Activated T-cell treated with anti-CD3 and anti-CD28 coated beads, Interleukin-2, amount 50 U/mL, for 1 hour (primary cell): Measurements from ENCODE around the gene NKAIN4.

Experiments used
- DNase-seq: peaks from one replicate; pipeline ENCODE4 v3.0.0-alpha.2; 2020

The NKAIN4 gene

DNA sequence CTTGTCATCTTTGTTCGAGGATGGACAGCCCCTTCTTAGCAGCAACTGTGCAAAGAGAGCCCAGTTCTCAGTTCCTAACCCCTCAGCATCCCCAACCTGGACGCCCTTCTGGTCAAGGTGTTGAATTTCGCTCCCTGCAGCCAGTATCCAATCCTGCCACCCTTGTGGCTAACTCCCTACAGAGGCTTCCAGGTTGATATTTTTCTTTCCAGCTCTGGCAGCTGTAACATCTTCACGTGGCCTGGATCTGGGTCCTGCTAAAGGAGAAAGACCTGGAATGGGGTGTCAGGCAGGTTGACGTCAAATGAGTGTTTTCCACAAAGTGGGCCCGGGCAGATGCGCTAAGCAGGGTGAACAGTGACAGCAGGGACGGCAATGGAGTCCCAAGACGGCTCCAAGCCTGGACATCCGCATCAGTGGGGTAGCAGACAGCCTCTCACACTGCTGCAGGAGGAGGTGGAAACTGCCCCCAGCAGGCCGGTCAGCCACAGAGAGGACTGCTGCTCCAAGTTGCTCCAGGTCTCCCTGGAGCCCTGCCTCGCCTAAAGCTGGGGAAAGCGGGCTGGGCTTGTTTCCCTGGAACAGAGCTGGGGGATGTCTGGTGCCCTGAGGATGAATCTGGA is 37.3 kb downstream of the NKAIN4 start:
- DNase-seq = no peak

DNA sequence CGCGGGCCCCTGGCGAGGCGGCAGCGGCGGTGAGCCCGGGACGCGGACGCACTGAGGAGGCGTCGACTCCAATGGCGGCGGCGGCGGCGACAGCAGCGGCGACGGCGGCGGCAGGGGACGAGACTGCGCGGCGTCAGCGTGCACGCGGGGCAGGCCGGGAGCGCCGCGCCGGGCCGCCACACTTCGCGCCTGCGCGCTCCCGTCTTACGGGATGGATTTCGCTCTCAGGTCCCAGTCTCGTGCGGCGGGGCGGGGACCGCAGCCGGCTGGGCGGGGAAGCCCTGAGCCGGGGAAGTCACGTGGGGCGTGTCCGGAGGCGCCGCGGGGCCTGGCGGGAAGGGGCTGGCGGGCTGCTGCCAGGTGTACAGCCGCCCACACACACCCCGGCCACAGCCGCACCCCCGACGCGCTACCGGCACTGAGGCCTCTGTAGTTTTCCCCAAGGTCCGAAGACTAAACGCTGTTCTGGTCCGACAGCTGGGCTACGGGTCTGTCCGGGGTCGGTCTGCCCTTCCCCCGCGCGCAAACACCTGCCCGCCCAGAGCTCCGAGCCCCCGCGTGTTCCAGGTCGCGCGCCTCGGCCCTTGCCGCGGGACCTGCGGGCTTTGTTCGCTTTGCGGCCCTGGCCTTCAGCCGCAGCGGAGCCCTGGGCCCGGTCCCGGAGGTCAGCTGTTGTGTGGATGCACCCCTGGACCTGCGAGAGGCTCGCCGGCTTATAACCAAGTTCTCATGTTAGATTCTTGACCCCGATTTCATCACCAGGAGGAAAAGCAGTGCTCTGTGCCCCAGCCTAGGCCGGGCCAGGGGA is 38.0 kb downstream of the NKAIN4 start, which contains the start of gene YTHDF1:
Gene YTHDF1, minus strand, starts transcription at position 91 of the 808 bp plus-strand sequence. CDS start 239 bp downstream, outside the sequence.
- peak; percentile 95 for DNase-seq

GRCh38 chr20:63215101-63216040 is 38.9 kb downstream of the NKAIN4 start:
- DNase-seq = no peak

DNA sequence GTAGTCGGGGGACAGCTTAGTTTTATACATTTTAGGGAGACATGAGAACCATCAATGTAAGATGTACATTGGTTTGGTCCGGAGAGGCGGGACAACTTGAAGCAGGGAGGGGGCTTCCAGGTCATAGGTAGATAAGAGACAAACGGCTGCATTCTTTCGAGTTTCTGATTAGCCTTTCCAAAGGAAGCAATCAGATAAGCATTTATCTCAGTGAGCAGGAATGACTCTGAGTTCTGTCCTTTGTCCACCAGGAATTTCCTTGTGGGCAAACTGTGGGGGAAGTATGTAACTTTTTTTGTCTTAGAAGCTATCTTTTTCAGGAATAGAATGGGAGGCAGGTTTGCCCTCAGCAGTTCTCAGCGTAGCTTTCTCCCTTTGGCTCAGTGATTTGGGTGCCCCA is 39.7 kb downstream of the NKAIN4 start:
- DNase-seq = no peak

DNA sequence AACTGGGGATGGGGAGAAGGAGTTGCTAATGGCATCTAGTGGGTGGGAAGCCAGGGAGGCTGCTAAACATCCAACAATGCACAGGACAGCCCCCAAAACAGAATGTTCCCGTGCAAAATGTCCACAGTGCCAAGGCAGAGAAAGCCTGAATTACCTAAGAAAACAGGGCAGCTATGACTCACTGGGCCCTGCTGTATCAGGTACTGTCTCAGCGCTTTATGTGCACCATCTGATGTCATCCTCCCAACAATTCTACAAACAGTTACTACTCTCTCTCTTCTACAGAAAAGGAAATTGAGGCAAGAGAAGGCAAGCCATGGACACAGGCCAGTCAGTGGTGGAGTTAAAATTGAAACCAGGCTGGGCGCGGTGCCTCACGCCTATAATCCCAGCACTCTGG is 41.5 kb downstream of the NKAIN4 start:
- DNase-seq = no peak

- no peak for DNase-seq
Measured at GRCh38 chr20:63212393-63212730, 41.9 kb downstream of the NKAIN4 start.

DNA sequence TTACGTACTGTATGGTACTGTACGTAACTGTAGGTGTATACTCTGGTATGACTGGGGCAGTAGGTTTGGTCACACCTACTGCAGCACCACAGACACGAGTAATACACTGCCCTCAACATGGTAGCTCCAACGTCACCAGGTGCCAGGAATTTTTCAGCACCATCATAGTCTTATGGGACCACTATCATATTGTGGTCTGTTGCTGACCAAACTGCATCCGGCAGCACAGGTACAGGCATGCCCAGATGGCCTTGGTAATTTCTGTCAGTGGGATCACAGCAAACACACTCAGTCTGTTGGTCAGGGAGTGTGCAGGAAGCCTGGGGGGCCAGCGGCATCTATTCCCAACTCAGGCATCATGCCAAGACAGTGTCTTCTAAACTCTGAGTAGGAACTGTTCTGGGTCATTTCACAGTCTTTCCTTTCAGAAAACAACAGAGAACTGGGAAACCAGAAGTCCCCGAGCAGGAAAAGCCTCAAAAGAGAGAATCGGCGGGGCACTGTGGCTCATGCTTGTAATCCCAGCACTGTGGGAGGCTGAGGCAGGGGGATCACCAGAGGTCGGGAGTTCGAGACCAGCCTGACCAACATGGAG is 44.2 kb downstream of the NKAIN4 start:
- DNase-seq = no peak

- DNase-seq = no peak
Measured at GRCh38 chr20:63208346-63208909, 45.8 kb downstream of the NKAIN4 start.

- no peak for DNase-seq
Measured at GRCh38 chr20:63206878-63207277, 47.4 kb downstream of the NKAIN4 start.

DNA sequence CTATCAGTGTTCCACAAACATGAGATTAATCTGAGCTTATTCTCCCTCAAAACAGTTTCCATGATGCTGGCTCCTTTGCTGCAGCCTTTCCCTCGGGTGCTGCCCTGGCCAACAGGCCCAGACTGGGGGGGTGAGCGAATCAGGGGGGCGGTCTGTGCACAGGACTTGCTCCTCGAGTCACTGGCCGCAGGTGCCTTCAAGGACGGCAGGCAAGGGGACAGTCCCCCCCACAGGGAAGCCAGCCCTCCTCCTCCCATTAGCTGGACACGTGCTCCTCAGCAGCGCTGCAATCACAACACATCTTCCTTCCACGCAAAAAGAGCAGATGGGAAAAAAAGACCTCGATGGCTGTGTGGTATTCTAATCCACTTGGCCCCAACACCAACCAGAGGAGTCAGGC is 48.4 kb downstream of the NKAIN4 start:
- no peak for DNase-seq

GRCh38 chr20:63204362-63204761 is 49.9 kb downstream of the NKAIN4 start:
- DNase-seq = no peak

DNA sequence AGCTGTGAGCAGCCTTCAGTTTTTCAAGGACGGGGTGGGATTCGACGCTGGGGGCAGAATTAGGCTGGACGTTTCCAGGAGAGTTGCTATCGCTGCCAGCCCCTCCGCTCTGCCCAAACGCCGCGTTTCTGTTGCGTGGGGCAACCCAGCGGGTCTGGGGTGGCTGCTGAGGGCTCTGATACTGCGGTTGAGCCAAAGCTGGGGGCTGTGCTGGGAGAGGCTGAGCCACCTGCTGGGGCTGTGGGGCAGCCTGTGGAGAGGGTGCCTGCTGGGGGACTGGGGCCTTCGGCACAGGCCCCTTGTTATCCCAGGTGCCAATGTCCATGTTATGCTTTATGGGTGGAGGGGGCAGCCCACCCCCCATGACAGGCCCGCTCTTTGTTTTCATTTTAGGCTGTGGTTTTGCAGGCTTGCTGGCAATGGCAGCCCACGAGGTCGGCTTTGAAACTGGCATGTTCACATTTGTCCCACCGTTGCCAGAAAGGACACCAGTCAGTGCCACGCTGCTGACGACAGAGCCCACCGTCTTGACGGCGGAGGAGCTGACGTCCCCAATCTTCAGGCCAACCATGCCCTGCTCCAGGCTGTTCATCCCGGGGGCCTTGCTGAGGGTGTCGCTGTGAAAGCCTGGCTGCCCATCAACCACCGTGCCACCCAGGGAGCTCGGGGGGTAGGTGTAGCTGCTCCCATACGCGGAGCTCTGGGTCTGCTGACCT is 51.3 kb downstream of the NKAIN4 start:
- no peak for DNase-seq

DNA sequence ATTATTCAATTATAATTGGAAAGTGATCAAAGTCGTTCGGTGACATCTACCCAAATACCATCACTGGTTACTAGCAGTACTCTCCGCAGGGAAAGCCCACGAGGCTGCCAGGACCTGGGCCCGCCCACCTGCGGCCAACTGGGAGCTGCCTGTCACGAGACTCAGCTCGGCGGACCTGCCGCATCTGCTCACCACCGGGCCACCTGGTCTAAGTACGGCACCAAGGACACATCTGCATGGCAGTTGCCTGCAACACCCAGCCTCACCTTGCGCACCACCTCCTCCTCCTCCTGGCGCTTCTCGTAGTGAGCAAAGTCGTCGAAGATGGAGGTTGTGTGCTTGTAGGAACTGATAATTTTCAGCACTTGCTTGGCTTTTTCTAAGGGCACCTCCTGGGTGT is 52.2 kb downstream of the NKAIN4 start:
- DNase-seq = no peak

- DNase-seq = no peak
Measured at GRCh38 chr20:63198606-63199005, 55.7 kb downstream of the NKAIN4 start.

GRCh38 chr20:63196768-63197470 is 57.3 kb downstream of the NKAIN4 start:
- DNase-seq = no peak

DNA sequence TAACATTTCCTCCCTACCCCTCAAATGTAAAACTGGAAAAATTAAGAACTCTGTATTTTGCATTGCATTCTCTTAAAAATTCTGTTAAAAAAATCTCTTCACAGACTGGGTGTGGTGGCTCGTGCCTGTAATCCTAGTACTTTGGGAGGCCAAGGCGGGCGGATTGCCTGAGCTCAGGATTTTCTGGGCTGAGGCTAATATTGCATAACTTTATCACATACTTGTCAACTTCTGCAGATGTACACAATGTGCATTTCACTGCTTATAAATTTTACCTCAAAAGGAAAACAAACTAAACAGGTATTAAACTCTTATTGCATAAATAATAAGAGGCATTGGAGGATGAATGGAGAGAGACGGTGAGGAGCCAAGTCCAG is 59.5 kb downstream of the NKAIN4 start:
- no peak for DNase-seq

GRCh38 chr20:63194007-63194796 is 60.1 kb downstream of the NKAIN4 start:
- no peak for DNase-seq

DNA sequence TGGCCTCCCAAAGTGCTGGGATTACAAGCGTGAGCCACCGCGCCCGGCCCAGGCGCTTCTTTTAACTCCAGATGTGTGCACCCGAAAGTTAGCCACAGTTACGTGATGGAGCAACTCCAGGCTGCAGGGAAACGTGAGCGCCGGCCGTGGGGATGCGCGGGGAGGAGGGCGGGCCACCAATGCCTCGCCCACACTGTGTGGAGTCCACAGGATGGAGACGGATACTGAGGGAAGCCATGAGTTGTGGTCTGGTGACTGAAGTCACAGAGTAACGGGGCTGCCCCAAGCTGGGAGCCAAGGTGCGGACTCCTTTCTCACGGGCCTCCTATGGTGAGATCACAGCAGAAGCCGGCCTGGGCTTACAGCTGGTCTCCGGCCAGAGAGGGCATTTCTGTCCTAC is 61.5 kb downstream of the NKAIN4 start:
- DNase-seq = no peak

DNA sequence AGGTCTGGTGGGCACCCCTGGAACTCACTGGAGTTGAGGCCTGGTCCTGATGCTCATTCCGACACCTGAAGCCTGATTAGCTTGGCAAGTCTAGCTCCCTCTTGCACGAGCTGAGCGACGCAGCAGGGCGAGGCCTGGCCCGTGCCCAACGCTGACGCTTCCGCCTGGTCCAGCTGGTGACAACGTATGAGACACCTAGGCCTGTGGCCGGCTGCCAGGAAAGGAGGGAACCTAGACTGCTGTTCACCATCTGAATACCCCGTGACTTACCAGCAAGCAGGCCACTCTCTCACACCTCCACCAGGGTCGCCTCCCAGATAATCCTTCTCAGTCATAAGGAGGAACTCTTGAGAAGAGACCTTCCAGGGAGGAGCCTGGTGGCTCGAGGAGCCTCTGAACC is 62.9 kb downstream of the NKAIN4 start:
- no peak for DNase-seq

GRCh38 chr20:63190828-63191227 is 63.4 kb downstream of the NKAIN4 start:
- DNase-seq = no peak
